Activated T-helper 1 cell treated with anti-CD3 and anti-CD28 coated beads, Interleukin-12 subunit alpha, Interleukin-12 subunit beta, Interleukin-2, Interleukin-4 antibody, amounts not matched to agents 30 ng/mL and 10 ng/mL and 1 ng/mL, durations not matched to agents 14 hours and 24 hours and 36 hours (primary cell): ENCODE results near the gene AMFR. TPM values are rescaled to one million over a fixed set of nuclear protein-coding genes. Genes with fewer than 3 reads are reported as not detected.
A peak's percentile ranks its signal among the peaks of the same experiment; 100 is the strongest.

Experiments used
- DNase-seq: peaks from one replicate; pipeline ENCODE4 v3.0.0; 2021; ENCODE audit warnings: low spot score
- H3K27ac Mint-ChIP-seq: one replicate; pipeline ENCODE4 v1.8.0; 2021; ENCODE audit warnings: mild to moderate bottlenecking, mixed read lengths
- H3K27me3 Mint-ChIP-seq: one replicate; pipeline ENCODE4 v1.8.0; 2022; ENCODE audit warnings: mild to moderate bottlenecking, moderate library complexity, mixed read lengths; ENCODE audit not compliant: insufficient read depth
- H3K36me3 Mint-ChIP-seq: one replicate; pipeline ENCODE4 v1.8.0; 2021; ENCODE audit warnings: low read depth, mixed read lengths
- H3K4me1 Mint-ChIP-seq: one replicate; pipeline ENCODE4 v1.8.0; 2021; ENCODE audit warnings: low read depth, mixed read lengths
- H3K4me3 Mint-ChIP-seq: one replicate; pipeline ENCODE4 v1.8.0; 2021; ENCODE audit warnings: mild to moderate bottlenecking, moderate library complexity, mixed read lengths
- H3K9me3 Mint-ChIP-seq: one replicate; pipeline ENCODE4 v1.8.0; 2021; ENCODE audit warnings: mixed read lengths
- intact Hi-C: fragments of 100-400 bp; cut with micrococcal nuclease; formaldehyde crosslinking; loops from one replicate; pipeline ENCODE4 v1.15.1; 2024
- total RNA-seq: library from RNA; stranded (reverse); gene quantifications from 2 replicates; pipeline ENCODE4 v1.2.3, GENCODE V29; 2022

Gene AMFR
- total RNA-seq, 1 donor from 2014 or later, result 57.2 TPM

DNA sequence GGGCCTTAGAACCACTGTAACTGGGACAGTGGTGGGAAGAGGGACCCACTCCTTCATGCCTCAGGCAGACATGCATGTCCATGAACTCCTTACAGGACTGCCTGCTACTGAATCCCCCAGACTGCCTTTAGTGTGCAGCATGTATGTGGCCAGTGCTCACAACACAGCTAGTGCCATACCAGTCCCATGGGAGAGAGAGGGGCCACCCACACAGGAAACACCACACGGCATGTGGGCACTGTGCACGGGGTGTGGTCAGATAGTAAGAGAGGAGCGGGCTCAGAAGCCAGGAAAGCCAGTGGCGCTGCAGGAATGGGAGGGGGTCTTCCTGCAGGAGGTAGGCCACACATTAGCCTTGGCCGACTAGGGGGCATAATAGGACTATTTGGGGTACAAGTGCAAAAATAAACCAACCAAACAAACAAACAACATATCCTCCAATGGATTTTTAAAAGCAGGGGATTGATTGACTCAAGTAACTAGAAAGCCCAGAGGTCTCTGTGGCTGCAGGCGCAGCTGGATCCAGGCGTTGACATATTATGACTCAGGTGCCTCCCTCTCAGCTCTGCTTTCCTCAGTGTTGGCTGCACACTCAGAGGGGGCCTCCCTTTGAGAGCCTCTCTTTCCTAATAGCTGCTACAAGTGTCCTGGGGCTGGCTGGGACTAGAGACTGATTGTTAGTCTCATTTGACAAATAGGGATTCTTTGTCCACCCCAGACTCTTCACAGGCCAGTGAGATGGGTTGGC, 104.4 kb downstream of the AMFR start:
- no peak overlapping the region for H3K4me3 Mint-ChIP-seq
- H3K9me3 Mint-ChIP-seq, result no peaks in the 10 kb centered on the region
- no peaks in the 10 kb centered on the region for H3K4me1 Mint-ChIP-seq
- H3K36me3 Mint-ChIP-seq, result no peaks in the 10 kb centered on the region
- intact Hi-C loops, result no loop called here
- H3K27me3 Mint-ChIP-seq, result peaks cover 11% of the 10 kb centered on the region
- H3K27ac Mint-ChIP-seq, result no peak overlapping the region
- DNase-seq, result no peak

GRCh38 chr16:56320056-56320455, 105.3 kb downstream of the AMFR start:
- no peaks in the 10 kb centered on the region for H3K4me1 Mint-ChIP-seq

GRCh38 chr16:56319376-56319775, 106.0 kb downstream of the AMFR start:
- Mint-ChIP-seq H3K4me1 (no peaks in the 10 kb centered on the region), H3K36me3 (no peaks in the 10 kb centered on the region), H3K4me3 (no peak overlapping the region), H3K27ac (no peak overlapping the region), H3K9me3 (no peaks in the 10 kb centered on the region), H3K27me3 (peaks cover 11% of the 10 kb centered on the region)
- intact Hi-C loops, result loop anchor here (2.0 to 10.0 kb wide), 3 partner anchors 121 to 855 kb away; no protein-coding TSS in a partner anchor
- no peak for DNase-seq

More at GRCh38 chr16:56320056-56320455, 105.3 kb downstream of the AMFR start:
- DNase-seq, result no peak
- Mint-ChIP-seq H3K36me3 (no peaks in the 10 kb centered on the region), H3K27me3 (peaks cover 11% of the 10 kb centered on the region), H3K4me3 (no peak overlapping the region), H3K27ac (no peak overlapping the region), H3K9me3 (no peaks in the 10 kb centered on the region)
- intact Hi-C loops, result no loop called here

DNA sequence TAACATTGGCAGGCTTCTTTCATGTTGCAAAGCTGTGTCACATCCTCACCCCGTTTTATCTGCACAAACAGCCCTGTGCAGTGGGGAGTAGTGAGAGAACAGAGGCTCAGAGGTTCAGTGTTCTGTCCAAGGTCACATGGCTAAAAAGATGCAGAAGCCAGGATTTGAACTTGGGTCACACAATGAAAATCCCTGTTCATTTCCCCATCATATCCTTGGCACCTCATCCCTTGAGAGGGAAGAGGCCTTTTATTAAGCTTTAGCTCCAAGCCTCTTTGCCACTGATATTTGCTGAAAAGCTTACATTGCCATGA, 106.6 kb downstream of the AMFR start:
- Mint-ChIP-seq H3K9me3 (no peaks in the 10 kb centered on the region), H3K4me1 (no peaks in the 10 kb centered on the region), H3K27me3 (peaks cover 11% of the 10 kb centered on the region), H3K27ac (no peak overlapping the region), H3K4me3 (no peak overlapping the region), H3K36me3 (no peaks in the 10 kb centered on the region)
- no peak for DNase-seq
- intact Hi-C loops, result loop anchor here (1.0 to 10.0 kb wide), 6 partner anchors 120 to 854 kb away; no protein-coding TSS in a partner anchor

DNA sequence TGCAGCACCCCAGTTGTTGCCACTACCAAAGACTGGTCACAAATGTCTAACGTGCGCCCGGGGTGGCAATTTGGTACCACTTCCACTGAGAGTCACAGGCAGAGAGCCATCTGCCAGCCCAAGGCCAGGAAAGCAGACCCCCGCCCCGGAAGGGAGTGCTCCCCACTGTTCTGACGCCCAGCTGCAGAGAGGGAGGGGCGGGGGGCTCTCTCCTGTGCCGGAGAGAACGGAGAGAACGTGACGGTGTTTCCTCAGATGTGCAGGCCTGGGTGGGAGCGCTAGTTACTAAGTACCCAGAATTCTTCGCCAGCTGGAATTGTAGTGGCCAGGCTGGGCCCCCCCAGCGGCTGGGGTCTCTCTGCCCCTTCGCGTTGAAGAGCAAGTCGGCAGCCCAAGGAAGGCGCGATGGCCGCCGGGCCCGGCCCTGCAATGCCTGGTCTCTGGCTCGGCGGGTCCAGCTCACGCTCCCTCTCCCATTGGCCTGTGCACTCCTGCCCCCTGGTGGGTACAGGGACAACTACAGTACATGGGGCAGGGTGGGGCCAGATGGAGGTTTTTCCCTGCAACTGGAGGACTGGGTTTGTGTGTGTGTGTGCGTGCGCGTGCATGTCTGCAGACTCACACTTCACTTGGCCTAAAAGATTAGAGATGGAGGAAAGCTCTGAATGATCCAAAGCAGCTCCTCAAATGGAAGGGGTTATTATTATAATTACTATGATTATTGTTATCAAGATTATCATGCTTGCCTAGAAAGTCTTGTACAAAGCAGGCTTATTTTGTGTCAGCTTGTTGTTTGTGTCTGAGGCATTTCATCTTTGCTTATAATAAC, 107.1 kb downstream of the AMFR start:
- Mint-ChIP-seq H3K27me3 (peaks cover 11% of the 10 kb centered on the region), H3K4me1 (no peaks in the 10 kb centered on the region), H3K36me3 (no peaks in the 10 kb centered on the region), H3K9me3 (no peaks in the 10 kb centered on the region), H3K27ac (no peak overlapping the region), H3K4me3 (no peak overlapping the region)
- peak; percentile 62 for DNase-seq
- intact Hi-C loops, result loop anchor here (1.0 to 10.0 kb wide), 6 partner anchors 119 to 853 kb away; no protein-coding TSS in a partner anchor

DNA sequence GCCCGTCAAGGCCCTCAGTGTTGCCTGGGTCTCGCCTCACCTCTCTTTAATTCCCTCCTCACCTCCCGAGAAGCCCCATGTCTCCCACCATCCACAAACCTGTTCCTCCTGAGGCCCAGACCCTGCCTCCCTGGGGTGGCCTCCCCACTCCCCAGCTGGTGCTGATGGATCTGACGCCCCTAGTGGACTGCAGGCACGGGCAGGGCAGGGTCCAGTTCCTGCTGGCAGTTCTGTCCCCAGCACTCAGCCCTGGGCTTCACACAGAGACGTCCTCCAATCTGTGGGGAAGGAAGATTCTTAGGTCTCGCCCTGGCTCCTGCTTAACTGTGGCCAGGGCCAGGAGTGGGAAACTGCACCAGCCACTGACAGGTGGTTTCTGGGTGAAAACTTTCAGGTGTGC, 108.8 kb downstream of the AMFR start:
- Mint-ChIP-seq H3K4me3 (no peak overlapping the region), H3K27ac (no peak overlapping the region), H3K4me1 (no peaks in the 10 kb centered on the region), H3K36me3 (no peaks in the 10 kb centered on the region), H3K9me3 (no peaks in the 10 kb centered on the region), H3K27me3 (peaks cover 13% of the 10 kb centered on the region)
- DNase-seq, result no peak
- intact Hi-C loops, result loop anchor here (5.0 to 10.0 kb wide), 2 partner anchors 474 to 852 kb away; no protein-coding TSS in a partner anchor

- no peaks in the 10 kb centered on the region for H3K9me3 Mint-ChIP-seq
- H3K4me3 Mint-ChIP-seq, result no peak overlapping the region
- DNase-seq, result no peak
- H3K27me3 Mint-ChIP-seq, result peaks cover 13% of the 10 kb centered on the region
- H3K27ac Mint-ChIP-seq, result no peak overlapping the region
- intact Hi-C loops, result loop anchor here (5.0 to 10.0 kb wide), 2 partner anchors 474 to 851 kb away; no protein-coding TSS in a partner anchor
- H3K36me3 Mint-ChIP-seq, result no peaks in the 10 kb centered on the region
- peaks cover under 1% of the 10 kb centered on the region for H3K4me1 Mint-ChIP-seq
Measured at GRCh38 chr16:56315955-56316354, 109.4 kb downstream of the AMFR start.

DNA sequence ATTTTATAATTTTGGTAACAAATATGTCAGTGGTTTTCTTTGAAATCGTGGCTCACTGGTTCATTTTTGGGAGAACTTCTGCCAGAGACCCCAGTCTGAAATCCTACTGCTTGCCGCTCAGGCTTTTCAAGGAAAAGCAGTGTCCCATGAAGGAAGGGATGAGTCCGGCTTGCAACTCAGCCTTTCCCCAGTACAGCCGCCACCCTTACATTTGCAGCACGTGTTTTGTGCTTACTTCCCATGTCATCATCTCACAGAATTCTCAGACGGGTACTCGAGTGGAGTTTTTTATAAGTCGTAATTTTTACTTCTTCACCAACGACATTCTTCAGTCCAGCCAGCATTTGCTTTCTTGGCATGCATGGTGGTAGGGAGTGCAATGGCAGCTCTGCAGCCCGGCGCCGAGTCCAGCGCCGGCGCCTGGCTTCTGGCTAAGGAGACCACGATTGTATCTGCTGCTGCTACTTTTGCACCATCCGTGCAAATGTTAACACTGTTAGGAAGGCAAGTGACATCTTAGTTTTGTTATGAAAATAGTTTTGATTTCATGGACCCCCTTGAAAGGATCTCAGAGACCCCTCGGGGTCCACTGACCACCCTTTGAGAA, 111.0 kb downstream of the AMFR start:
- peaks cover 12% of the 10 kb centered on the region for H3K27me3 Mint-ChIP-seq
- intact Hi-C loops, result loop anchor here (10.0 kb wide), 1 partner anchor 850 kb away; no protein-coding TSS in a partner anchor
- DNase-seq, result no peak
- peaks cover 8% of the 10 kb centered on the region for H3K4me1 Mint-ChIP-seq
- no peak overlapping the region for H3K4me3 Mint-ChIP-seq
- no peaks in the 10 kb centered on the region for H3K36me3 Mint-ChIP-seq
- no peak overlapping the region for H3K27ac Mint-ChIP-seq
- no peaks in the 10 kb centered on the region for H3K9me3 Mint-ChIP-seq

- H3K36me3 Mint-ChIP-seq, result no peaks in the 10 kb centered on the region
- H3K27ac Mint-ChIP-seq, result no peak overlapping the region
- no peak overlapping the region for H3K4me3 Mint-ChIP-seq
- DNase-seq, result no peak
- H3K9me3 Mint-ChIP-seq, result no peaks in the 10 kb centered on the region
- peaks cover 8% of the 10 kb centered on the region for H3K4me1 Mint-ChIP-seq
- peaks cover 13% of the 10 kb centered on the region for H3K27me3 Mint-ChIP-seq
- intact Hi-C loops, result loop anchor here (10.0 kb wide), 1 partner anchor 848 kb away; no protein-coding TSS in a partner anchor
Measured at GRCh38 chr16:56312556-56312955, 112.8 kb downstream of the AMFR start.

GRCh38 chr16:56312028-56312300, 113.4 kb downstream of the AMFR start:
- H3K4me3 Mint-ChIP-seq, result no peak overlapping the region
- no peak for DNase-seq
- no peak overlapping the region for H3K27ac Mint-ChIP-seq
- no peaks in the 10 kb centered on the region for H3K9me3 Mint-ChIP-seq
- no peaks in the 10 kb centered on the region for H3K36me3 Mint-ChIP-seq
- intact Hi-C loops, result loop anchor here (10.0 kb wide), 1 partner anchor 847 kb away; no protein-coding TSS in a partner anchor
- peaks cover 8% of the 10 kb centered on the region for H3K27me3 Mint-ChIP-seq
- peaks cover 8% of the 10 kb centered on the region for H3K4me1 Mint-ChIP-seq
